Upper lobe of left lung (tissue), 4 donors: ENCODE results near the gene NOS1AP.

ENCODE experiments used
- CTCF ChIP-seq, 6 experiments: fragments of 450-650 bp in 4 of 6; fragments of 200-600 bp in 2 of 6; sonication (generic) in 2 of 6; IDR thresholded peaks; one replicate each; pipeline ENCODE4 v1.5.1; 2016 to 2019; ENCODE audit warnings: antibody characterized with exemption in 6 of 6
- POLR2A ChIP-seq, 4 donors: fragments of 450-650 bp; IDR thresholded peaks; one replicate each; pipeline ENCODE4 v1.5.1; 2016 to 2017; ENCODE audit warnings: antibody characterized with exemption in 4 of 4, mild to moderate bottlenecking in 2 of 4

- no peak for TF ChIP-seq CTCF (IDR thresholded peaks at IDR 0.05)
- no peak for TF ChIP-seq POLR2A (IDR thresholded peaks at IDR 0.05)
These were observed 206.2 kb downstream of the NOS1AP start for GRCh38 chr1:162275622-162276175.
